ENCODE measurements around the gene SNN. TPM values are rescaled to one million over a fixed set of nuclear protein-coding genes. Genes with fewer than 3 reads are reported as not detected.

Gene SNN
- total RNA-seq, 1 donor, result 9.2 TPM

DNA sequence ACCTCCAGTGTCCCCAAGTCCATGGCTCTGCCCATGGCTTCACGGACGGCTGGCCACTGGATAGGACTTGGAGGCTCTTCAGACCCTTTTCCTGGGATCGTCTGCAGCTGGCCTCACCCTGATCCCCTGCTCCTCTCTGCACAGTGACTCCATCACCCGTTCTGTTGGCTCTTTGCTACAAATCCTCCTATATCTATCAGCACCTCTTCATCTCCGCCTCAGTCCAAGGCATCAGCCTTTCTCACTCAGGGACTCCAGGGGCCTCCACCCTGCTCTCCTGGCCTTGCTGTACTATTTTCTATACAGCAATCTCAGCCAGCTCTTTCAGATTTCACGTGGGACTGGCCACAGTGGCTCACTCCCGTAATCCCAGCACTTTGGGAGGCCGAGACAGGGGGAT, 10.7 kb upstream of the SNN start:
- no peak for DNase-seq (ENCODE audit: low read depth)
- TF ChIP-seq, protein P1, sequence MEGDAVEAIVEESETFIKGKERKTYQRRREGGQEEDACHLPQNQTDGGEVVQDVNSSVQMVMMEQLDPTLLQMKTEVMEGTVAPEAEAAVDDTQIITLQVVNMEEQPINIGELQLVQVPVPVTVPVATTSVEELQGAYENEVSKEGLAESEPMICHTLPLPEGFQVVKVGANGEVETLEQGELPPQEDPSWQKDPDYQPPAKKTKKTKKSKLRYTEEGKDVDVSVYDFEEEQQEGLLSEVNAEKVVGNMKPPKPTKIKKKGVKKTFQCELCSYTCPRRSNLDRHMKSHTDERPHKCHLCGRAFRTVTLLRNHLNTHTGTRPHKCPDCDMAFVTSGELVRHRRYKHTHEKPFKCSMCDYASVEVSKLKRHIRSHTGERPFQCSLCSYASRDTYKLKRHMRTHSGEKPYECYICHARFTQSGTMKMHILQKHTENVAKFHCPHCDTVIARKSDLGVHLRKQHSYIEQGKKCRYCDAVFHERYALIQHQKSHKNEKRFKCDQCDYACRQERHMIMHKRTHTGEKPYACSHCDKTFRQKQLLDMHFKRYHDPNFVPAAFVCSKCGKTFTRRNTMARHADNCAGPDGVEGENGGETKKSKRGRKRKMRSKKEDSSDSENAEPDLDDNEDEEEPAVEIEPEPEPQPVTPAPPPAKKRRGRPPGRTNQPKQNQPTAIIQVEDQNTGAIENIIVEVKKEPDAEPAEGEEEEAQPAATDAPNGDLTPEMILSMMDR (IDR thresholded peaks at IDR 0.05; ENCODE audit: insufficient read depth, low read length), result no peak
- no peak overlapping the region for H3K4me3 ChIP-seq (ENCODE audit: low read depth, low read length)

DNA sequence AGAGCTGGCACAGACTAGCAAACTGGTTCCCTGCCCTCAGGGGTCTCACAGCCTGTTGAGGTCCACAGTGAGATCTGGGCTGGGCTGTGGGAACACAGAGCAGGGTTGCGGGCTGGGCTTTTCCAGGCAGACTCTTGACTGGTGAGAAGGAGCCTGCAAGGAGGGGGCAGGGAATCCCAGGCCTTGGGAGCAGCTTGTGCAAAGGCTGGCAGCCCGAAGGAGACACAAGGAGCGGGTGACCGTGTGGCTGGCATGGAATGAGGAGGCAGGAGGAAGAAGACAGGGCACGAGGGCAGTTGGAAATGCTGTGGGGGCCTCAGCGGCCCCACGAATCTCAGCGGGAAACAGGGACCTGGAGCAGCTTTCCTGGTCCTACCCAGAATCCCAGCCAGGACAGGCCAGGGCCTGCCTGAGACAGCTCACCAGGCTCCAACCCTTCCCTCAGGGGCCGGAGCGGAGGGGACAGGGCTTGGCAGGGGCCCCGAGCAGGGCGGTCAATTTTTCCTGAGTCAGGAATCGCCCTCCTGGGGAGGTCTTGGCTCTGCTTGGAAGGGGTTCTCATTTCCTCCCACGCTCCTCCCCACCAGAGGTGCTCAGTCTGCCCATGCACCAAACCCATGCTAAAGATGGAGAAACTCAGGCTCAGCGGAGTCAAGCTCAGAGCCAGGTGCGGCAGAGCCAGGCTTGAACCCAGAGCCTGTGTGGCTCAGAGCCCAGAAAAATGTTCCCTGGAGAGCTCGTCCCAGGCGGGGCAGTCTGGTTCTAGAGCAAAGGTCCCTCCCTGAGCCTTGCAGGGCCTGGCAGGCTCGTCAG, 9.2 kb upstream of the SNN start:
- DNase-seq (ENCODE audit: low read depth), result no peak
- TF ChIP-seq, protein P1 (IDR thresholded peaks at IDR 0.05; ENCODE audit: insufficient read depth, low read length), result no peak
- no peak overlapping the region for H3K4me3 ChIP-seq (ENCODE audit: low read depth, low read length)

DNA sequence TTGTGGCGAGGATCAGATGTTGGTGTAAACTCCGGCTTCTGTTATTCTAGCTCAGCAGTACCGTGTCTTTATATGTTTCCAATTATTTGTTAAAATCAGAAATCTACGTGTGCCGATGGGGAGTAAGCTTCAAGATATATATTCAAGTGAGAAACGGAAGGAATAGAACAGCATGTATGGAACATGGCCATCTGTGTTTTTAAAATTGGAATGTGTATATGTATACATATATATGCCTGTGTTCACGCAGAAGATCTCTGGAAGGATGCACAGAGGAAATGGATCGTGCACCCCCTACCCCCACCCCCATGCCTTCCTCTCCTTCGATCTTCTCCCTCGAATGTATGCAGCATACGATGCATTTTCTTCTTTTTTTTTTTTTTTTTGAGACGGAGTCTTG, 7.7 kb upstream of the SNN start:
- TF ChIP-seq, protein P1 (IDR thresholded peaks at IDR 0.05; ENCODE audit: insufficient read depth, low read length), result no peak
- H3K4me3 ChIP-seq (ENCODE audit: low read depth, low read length), result no peak overlapping the region
- no peak for DNase-seq (ENCODE audit: low read depth)

DNA sequence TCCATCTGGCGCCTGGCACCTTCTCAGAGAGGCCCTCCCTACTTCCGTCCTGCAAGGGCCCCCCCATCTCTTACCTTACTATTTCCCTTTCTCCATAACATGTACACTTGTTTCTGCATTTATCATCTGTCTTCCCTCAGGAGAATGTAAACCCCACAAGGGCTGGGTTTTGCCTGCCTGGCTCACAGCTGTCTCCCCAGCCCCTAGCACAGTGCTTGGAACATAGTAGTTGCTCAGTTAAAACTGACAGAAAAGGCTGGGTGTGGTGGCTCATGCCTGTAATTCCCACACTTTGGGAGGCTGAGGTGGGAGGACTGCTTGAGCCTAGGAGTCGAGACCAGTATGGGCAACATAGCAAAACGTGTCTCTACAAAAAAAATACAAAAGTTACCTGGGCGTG, 5.7 kb upstream of the SNN start:
- TF ChIP-seq, protein P1 (IDR thresholded peaks at IDR 0.05; ENCODE audit: insufficient read depth, low read length), result no peak
- H3K4me3 ChIP-seq (ENCODE audit: low read depth, low read length), result no peak overlapping the region
- no peak for DNase-seq (ENCODE audit: low read depth)

DNA sequence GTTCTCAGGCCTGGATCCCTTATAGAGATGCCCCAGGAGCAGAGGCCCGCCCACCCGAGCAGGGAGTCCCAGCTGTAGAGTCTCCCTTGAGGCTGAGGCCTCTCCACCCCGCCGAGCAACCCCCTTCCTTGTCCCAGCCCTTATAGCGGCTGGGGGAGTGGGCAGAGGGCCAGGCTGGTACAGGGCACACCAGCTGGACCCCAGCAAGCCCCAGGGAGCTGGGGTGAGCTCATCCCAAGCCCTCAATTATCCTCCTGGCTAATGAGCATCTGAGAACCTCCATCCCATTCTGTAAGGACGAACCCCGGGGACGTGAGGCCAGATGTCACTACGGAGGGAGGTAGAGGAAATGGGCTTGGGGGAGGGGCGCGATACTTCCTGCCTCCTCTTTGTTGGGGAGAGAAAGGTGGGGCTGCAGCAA, 3.2 kb upstream of the SNN start:
- H3K4me3 ChIP-seq (ENCODE audit: low read depth, low read length), result no peak overlapping the region
- TF ChIP-seq, protein P1 (IDR thresholded peaks at IDR 0.05; ENCODE audit: insufficient read depth, low read length), result no peak
- DNase-seq (ENCODE audit: low read depth), result no peak

DNA sequence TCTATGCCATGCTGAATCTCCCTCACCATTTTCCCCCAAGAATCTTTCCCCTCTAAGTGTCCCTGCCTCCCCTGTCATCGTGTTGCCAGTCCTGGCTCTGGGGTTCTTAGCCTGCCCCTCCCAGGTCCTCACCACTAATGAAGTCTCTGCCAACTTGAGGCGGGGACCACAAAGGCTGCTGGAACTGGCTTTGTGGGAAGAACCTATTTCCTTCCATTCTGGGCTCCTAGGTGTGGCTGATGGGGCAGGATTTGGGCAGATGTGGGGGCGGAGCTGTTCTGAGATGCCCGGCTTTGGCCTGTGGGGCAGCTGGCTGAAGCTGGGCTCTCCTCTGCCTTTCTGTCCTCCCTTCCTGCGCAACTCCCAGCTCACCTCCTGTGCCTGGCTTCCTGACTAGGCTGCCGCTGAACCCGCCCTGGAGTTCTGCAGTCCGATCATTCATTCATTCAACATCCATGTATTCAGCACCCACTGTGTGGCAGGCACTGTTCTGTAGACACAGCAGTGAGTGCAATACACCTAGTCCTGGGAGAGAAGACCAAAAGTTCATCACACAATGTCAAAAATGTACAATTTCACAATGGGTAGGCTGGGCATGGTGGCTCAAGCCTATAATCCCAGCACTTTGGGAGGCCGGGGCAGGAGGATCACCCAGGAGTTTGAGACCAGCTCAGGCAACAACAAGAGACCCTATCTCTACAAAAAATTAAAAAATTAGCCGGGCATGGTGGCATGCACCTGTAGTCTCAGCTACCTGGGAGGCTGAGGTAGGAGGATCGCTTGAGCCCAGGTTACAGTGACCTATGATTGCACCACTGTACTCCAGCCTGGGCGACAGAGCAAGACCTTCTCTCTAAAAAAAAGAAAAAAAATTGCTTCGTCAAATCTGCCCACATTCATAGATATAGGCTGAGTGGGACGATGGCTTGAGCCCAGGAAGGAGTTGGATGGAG, 1.9 kb upstream of the SNN start:
- no peak for DNase-seq (ENCODE audit: low read depth)
- no peak overlapping the region for H3K4me3 ChIP-seq (ENCODE audit: low read depth, low read length)
- TF ChIP-seq, protein P1 (IDR thresholded peaks at IDR 0.05; ENCODE audit: insufficient read depth, low read length), result no peak
